IPS-18a (cell line): ENCODE data around the gene COX20.
"Not testable (repeated sequence)": the region's sequence is repeated elsewhere in the genome, so short reads cannot be mapped to it uniquely, and the experiment has no call there.

Experiments used
- H3K27ac ChIP-seq: one replicate; pipeline ENCODE4 v1.5.1; 2013; ENCODE audit warnings: low read length
- H3K27me3 ChIP-seq: one replicate; pipeline ENCODE4 v1.6.1; 2013; ENCODE audit warnings: mild to moderate bottlenecking, low read length; ENCODE audit not compliant: control insufficient read depth, insufficient read depth
- H3K36me3 ChIP-seq: one replicate; pipeline ENCODE4 v1.6.1; 2013; ENCODE audit warnings: low read depth, low read length; ENCODE audit not compliant: control insufficient read depth
- H3K4me1 ChIP-seq: one replicate; pipeline ENCODE4 v1.6.1; 2013; ENCODE audit warnings: low read depth, low read length; ENCODE audit not compliant: control insufficient read depth
- H3K4me3 ChIP-seq: one replicate; pipeline ENCODE4 v1.5.1; 2013; ENCODE audit warnings: low read length
- H3K9ac ChIP-seq: one replicate; pipeline ENCODE4 v1.6.1; 2013; ENCODE audit warnings: mild to moderate bottlenecking, low read length, moderate library complexity
- H3K9me3 ChIP-seq: one replicate; pipeline ENCODE4 v1.6.1; 2013; ENCODE audit warnings: low read depth, low read length; ENCODE audit not compliant: control insufficient read depth

The COX20 gene

DNA sequence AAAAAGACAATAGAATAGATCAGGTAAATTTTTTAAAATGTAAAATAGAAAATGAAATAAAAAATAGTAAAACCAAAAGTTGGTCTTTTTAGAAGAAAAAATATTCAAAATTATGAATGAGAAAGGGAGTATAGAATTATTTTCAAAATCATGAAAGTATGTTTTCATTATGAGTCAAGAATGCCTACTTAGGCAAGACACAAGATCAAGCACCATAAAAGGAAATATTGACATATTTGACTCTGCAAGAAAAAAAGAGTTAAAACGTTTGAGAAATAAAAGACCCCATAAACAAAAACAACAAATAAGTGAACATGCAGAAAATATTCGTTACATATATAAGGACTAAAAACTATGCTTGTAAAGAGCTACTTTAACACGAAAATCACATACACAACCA is 4.8 kb upstream of the COX20 start:
- no peaks in the 10 kb centered on the region for H3K9me3 ChIP-seq
- peaks cover 11% of the 10 kb centered on the region for H3K4me1 ChIP-seq
- H3K4me3 ChIP-seq: no peak overlapping the region
- H3K9ac ChIP-seq: no peak overlapping the region
- no peak overlapping the region for H3K27ac ChIP-seq
- H3K36me3 ChIP-seq: no peaks in the 10 kb centered on the region
- no peaks in the 10 kb centered on the region for H3K27me3 ChIP-seq

- H3K9ac ChIP-seq: peak overlapping the region; percentile 98
- not testable (repeated sequence) for H3K9me3 ChIP-seq, H3K4me3 ChIP-seq, H3K27me3 ChIP-seq, H3K36me3 ChIP-seq, H3K27ac ChIP-seq
- H3K4me1 ChIP-seq: peaks cover 23% of the 10 kb centered on the region
These were observed 2.2 kb upstream of the COX20 start for GRCh38 chr1:244833260-244833659.

- Histone ChIP-seq H3K36me3 (no peaks in the 10 kb centered on the region), H3K9ac (peak overlapping the region; percentile 98), H3K27ac (peak overlapping the region; percentile 90), H3K9me3 (no peaks in the 10 kb centered on the region), H3K4me3 (peak overlapping the region; percentile 99), H3K4me1 (peaks cover 23% of the 10 kb centered on the region), H3K27me3 (no peaks in the 10 kb centered on the region)
These were observed 1.5 kb upstream of the COX20 start for GRCh38 chr1:244833734-244834542.

DNA sequence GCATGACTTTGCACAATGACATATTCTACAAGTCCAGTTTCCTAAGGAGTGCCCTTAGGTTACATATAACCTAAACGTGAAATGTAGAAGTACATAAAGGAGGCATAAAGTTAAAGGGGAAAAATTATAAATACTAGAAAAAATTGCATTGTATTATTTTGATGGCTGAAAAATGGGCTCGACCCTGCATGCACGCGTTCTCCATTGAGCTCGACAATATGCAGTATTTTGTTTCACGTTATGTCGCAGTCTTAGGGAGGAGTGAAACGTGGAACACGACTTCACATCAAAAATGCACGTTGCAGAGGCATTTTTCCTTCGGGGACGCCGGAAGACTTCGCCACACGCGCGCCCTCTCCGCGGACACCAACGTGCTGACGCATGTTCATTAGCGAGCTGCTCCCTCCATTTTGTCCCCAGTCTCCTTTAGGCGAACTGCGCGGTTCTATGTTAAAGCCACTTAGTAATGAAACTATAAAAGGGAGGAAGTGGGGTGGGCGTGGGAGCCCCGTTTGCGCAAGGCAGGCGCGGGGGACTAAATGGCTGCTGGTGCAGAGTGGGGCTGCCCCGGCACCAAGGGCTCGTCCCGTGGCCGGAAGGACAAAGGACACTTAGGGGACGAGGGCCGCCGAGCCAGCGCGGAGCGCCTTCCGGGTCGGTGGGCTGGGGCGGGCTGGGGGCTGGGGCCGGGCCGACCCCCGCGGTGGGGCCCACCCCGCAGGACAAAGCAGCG is 749 bp upstream of the COX20 start:
- Histone ChIP-seq H3K36me3 (no peaks in the 10 kb centered on the region), H3K9me3 (no peaks in the 10 kb centered on the region), H3K27me3 (no peaks in the 10 kb centered on the region), H3K4me3 (peak overlapping the region; percentile 99), H3K27ac (peak overlapping the region; percentile 90), H3K4me1 (peaks cover 23% of the 10 kb centered on the region), H3K9ac (peak overlapping the region; percentile 98)

DNA sequence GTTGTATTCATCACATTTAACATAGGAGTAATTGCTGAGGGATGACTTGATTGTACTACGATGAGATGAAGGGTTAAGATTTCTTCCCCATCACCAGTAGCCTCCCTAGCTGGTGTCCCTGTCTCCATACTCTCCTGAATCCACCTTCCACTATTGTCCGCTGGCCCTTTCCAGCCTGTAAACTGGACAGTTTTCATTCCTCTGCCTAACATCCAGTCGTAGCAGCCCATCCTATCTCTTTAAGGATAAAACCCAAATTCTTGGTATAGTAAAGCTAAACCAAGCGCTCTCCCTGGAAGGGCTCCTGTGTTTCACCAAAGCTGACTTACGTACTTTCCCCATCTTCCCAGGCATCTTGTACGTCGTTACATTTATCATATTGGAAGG is 670 bp downstream of the COX20 start:
- Histone ChIP-seq H3K27ac (peak overlapping the region; percentile 97), H3K4me1 (peaks cover 23% of the 10 kb centered on the region), H3K4me3 (peak overlapping the region; percentile 99), H3K36me3 (peaks cover 8% of the 10 kb centered on the region), H3K9me3 (no peaks in the 10 kb centered on the region), H3K9ac (peak overlapping the region; percentile 98), H3K27me3 (no peaks in the 10 kb centered on the region)

DNA sequence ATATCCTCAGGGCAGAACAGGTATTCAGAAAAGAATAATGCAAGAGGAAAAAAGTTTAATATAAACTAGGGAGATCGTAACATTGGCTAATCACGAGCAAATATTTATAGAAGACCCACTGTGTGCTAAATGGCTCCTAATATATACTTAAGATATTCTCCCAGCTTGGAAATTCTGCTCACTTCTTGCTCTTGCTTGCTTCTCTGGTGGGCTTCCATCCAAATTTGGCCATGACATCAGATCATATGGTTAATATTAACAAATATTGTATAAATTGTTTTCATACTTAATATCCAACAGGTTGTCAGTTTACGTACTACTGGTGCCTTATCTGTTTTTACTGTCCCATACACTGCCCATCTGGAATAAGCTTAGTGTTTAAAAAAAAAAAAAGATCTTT is 1.1 kb downstream of the COX20 start:
- H3K4me1 ChIP-seq: peaks cover 23% of the 10 kb centered on the region
- peak overlapping the region; percentile 97 for H3K27ac ChIP-seq
- H3K36me3 ChIP-seq: peaks cover 12% of the 10 kb centered on the region
- H3K9me3 ChIP-seq: no peaks in the 10 kb centered on the region
- H3K4me3 ChIP-seq: peak overlapping the region; percentile 99
- peak overlapping the region; percentile 98 for H3K9ac ChIP-seq
- H3K27me3 ChIP-seq: no peaks in the 10 kb centered on the region

DNA sequence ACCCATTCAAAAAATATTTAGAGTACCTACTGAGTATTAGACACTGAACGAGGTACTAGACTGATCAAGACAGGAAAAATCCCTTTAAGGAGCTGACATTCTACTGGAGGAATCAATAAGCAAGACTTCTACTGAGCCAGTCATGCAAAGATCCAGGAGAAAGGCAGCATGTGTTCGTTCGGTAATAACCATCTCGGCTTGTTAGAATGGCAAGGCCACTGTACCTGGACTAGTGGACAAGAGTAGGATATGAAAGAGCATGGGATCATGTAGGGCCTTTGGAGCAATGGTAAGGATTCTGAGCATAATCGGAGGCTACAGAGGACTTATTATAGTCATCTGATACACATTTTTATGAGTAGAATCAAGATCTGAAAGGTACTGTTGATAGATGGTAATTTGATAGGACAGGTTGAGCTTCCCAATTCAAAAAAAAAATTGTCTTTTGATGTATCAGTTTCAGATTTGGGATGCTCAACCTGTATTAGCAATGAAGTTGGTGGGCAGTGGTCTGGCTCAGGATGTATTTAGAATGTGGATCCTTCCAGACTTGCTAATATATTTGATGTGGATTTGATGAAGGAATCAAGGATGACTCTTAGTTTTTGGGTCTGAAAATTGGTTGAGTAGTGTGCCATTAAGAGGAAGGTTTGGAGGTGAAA is 2.3 kb downstream of the COX20 start:
- Histone ChIP-seq H3K9ac (peak overlapping the region; percentile 98), H3K36me3 (peaks cover 24% of the 10 kb centered on the region), H3K4me1 (peaks cover 23% of the 10 kb centered on the region), H3K27ac (no peak overlapping the region), H3K4me3 (peak overlapping the region; percentile 99), H3K9me3 (no peaks in the 10 kb centered on the region), H3K27me3 (no peaks in the 10 kb centered on the region)

DNA sequence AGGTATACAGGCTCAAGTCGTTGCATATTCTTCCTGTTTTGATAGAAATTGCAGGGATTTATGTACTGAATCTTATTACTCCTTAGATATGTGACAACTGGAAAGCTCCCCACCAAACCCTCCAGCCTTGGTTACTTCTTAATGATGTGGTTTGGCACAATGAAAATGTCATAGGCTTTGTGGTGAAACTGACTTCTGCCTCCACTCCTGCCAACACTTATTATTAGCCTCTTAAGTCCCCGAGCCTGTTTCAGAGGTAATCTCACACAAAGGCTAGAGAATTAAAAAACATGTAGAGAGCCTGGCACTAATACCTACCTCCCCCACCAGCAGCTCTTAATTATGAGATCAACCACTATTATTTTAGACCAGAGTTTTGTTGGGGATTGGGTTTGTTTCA is 4.2 kb downstream of the COX20 start:
- H3K9ac ChIP-seq: no peak overlapping the region

GRCh38 chr1:244840219-244840794 is 4.8 kb downstream of the COX20 start:
- H3K27me3 ChIP-seq: no peaks in the 10 kb centered on the region
- H3K9ac ChIP-seq: no peak overlapping the region
- H3K4me3 ChIP-seq: no peak overlapping the region
- no peak overlapping the region for H3K27ac ChIP-seq
- H3K36me3 ChIP-seq: peaks cover 49% of the 10 kb centered on the region
- H3K9me3 ChIP-seq: no peaks in the 10 kb centered on the region
- H3K4me1 ChIP-seq: peaks cover 14% of the 10 kb centered on the region

More for the DNA sequence above, 4.2 kb downstream of the COX20 start:
- Histone ChIP-seq H3K36me3 (peaks cover 43% of the 10 kb centered on the region), H3K9me3 (no peaks in the 10 kb centered on the region), H3K27me3 (no peaks in the 10 kb centered on the region), H3K27ac (no peak overlapping the region), H3K4me1 (peaks cover 14% of the 10 kb centered on the region), H3K4me3 (no peak overlapping the region)

GRCh38 chr1:244841273-244841927 is 5.9 kb downstream of the COX20 start:
- H3K27ac ChIP-seq: no peak overlapping the region
- no peaks in the 10 kb centered on the region for H3K27me3 ChIP-seq
- peaks cover 14% of the 10 kb centered on the region for H3K4me1 ChIP-seq
- no peak overlapping the region for H3K4me3 ChIP-seq
- peaks cover 60% of the 10 kb centered on the region for H3K36me3 ChIP-seq
- H3K9me3 ChIP-seq: no peaks in the 10 kb centered on the region
- H3K9ac ChIP-seq: no peak overlapping the region
